GM13977 (cell line): Measurements from ENCODE around the gene IL17D.
A peak's percentile ranks its signal among the peaks of the same experiment; 100 is the strongest.

Source experiments
- DNase-seq: peaks from one replicate; pipeline ENCODE4 v3.0.0; 2012; ENCODE audit warnings: low spot score
- CTCF ChIP-seq: IDR thresholded peaks from 2 replicates; pipeline ENCODE4 v1.5.1; 2012; ENCODE audit warnings: mild to moderate bottlenecking, control low read depth; ENCODE audit not compliant: insufficient read depth; ENCODE audit errors: extremely low read depth, missing control alignments
- in situ Hi-C: fragments of 300-500 bp; cut with MboI; formaldehyde crosslinking; loops from one replicate; pipeline ENCODE4 v1.12.0; 2022; ENCODE audit warnings: low sequenced_read_pairs, low pct_unique_long_range_greater_than_20kb, mixed read lengths, inconsistent platforms; ENCODE audit not compliant: unreplicated experiment

IL17D gene

DNA sequence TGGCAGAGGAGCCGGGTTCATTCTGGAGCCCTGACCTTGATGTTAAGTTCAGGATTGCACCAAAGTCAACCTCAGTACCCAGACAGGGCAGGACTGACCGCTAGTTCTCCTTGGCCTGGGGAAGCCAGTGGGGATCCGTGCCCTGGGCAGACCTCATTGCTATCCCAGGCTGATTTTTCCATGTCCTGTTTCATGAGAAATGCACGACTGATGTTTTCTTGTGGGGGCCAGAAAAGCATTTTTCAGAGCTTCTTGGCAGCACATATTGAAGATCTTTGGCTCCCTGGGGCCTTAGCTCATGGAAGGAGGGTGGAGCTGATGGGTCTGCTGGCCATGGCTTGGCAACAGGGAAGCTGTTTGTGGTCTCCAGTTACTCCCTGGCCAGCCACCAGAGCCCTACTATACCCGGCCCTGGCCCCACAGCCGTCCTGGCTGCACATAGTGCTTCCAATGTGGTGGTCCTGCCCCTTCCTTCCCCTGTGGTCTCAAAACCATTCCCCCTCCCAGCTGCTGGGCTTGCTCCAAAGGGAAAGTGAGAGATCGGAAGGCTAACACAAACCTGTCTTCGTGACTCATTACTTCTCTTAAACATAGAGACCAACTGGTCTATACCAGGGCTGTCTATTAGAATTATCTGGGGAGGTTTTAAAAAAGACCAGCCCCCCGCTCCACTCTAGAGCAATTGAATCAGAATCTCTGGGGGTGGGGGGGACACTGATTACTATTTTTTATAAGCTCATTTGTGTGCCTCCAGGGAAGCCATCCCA lies 11.2 kb downstream of the IL17D start:
- TF ChIP-seq CTCF, result no peak
- in situ Hi-C loops, result no loop called here
- DNase-seq, result peak; percentile 12

DNA sequence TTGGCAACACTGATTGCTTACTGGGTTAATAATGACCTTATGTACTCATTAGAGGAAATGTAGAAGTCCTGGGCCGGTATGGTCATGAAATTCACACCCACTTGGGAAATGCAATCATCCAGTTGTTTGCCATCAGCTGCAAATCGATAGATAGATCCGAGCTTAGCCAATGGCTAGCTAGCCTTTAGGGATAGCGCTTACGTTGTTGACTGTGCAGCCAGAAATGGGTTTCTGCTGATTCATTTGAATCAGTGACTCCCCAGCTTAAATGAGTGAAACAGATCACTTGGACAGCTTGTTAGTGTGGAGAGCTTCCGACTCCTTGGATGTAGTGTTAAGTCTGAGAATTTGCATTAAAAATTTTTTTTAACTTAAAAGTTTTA lies 11.8 kb downstream of the IL17D start:
- no peak for DNase-seq
- in situ Hi-C loops, result no loop called here

DNA sequence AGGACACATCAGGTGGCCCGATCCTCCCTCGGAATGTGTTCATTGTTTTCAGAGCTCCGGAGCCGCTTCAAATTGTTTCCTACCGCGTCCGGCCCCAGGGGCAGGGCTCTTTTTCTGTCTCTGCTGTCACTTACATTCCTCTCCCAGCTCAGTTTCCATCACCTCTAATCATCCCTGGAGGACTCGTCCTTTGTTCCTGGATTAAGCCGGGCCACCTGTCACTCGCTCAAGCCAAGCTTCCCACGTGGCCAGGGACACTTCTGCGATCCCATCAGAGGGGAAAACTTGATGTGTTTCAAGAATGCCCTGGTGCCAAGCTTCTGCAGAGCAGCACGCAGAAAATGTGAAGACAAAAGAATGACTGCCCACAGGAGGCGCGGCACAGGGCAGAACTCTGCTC lies 13.5 kb downstream of the IL17D start:
- in situ Hi-C loops, result no loop called here
- DNase-seq, result no peak
- no peak for TF ChIP-seq CTCF

More for the DNA sequence above, 11.8 kb downstream of the IL17D start:
- no peak for TF ChIP-seq CTCF

DNA sequence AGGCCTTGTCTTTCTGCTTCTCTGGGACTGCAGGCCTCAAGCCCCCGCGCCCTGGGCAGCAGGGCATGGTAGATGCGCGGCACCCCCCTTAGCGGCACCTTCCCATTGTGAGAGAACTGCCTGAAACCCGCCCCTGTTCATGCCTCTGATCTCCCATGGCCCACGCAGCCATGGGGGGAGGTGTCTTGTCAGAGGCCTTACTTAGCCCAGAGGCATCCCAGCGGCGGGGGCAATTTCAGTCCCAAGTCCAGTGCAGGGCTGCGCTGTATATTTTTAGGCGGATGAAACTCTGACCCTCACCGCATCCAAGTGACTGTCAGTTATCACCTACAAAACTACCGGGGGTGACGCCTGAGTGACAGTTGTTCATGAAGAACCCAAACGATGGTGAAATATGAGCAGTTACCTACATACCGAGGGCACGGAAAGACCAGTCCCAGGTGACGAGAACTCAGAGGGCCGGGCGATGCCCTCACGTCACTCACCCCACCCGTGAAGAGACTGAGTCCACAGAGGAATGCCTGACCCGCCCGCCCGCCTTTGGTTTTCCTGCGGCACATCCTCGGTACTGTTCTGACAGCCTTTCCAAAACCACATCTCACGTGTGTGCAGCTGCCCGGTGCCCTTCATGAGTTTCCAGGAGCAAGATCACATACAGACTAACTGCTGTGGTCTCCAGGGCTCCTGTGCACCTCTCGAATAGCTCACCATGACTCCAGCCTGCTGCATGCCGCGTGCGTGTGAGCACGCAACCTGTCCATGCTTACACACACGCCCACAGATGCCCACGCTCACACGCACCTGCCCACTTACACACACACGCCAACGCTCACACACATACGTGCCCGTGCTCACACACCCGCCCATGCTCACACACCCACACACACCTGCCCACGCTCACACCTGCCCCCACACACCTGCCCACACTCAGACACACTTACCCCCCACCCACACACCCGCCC lies 14.4 kb downstream of the IL17D start:
- in situ Hi-C loops, result no loop called here
- DNase-seq, result no peak
- TF ChIP-seq CTCF, result no peak

DNA sequence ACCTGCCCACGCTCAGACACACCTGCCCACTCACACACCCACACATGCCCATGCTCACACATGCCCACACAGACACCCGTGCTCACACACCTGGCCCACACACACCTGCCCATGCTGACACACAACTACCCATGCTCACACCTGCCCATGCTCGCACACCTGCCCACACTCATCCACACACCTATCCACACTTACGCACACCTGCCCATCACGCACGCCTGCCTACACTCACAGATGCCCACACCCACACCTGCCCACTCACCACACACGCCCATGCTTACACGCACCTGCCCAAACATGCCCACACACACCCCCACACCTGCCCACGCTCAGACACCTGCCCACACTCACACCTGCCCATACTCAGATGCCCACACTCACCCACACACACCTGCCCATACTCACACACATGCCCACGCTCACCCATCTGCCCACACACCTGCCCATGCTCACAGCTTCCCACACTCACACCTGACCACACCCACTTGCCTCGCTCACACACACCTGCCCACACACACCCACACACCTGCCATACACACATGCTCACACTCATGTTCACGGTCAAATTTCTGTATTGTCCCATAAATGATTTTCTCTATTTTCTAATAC lies 15.6 kb downstream of the IL17D start:
- no peak for TF ChIP-seq CTCF
- in situ Hi-C loops, result no loop called here
- DNase-seq, result no peak

DNA sequence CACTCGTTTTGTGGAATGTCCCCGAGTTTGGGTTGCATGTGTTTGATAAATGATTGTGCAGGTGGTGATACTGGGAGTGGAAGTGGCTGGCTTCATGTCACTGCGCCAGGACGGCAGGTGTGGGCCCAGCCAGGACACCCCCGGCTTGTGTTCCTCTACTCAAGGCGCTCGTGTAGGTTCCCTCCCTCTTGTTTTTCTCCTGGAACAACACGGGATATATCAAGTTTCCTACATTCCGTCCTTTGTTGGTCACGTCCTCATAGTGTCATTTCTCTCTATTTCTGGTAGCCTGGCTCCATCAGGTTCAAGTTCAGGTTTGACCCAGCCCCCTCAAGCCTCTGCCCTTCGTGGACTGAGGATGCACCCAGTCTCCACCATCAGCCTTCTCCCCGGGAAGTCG lies 16.3 kb downstream of the IL17D start:
- in situ Hi-C loops, result no loop called here
- DNase-seq, result no peak
- no peak for TF ChIP-seq CTCF
